ENCODE measurements around the gene PTTG1IP. TPM values are rescaled to one million over a fixed set of nuclear protein-coding genes. Genes with fewer than 3 reads are reported as not detected.

The PTTG1IP gene
- total and polyA plus RNA-seq, 2 of the 13 experiments (the other 11 are each of a cell fraction or from before 2014, with no cell fraction given): 161 to 700 TPM

GRCh38 chr21:44813727-44814126 is 59.8 kb downstream of the PTTG1IP start:
- H2AFZ ChIP-seq (ENCODE audit: low read length): no peak overlapping the region
- POLR2A ChIA-PET: interaction anchor here (0.9 kb wide), 1 partner anchor 12 kb away, joined by 3 read pairs; the partner anchor contains the start of gene UBE2G2
- no peak for FAIRE-seq

More at GRCh38 chr21:44813727-44814126, 59.8 kb downstream of the PTTG1IP start:
- ATAC-seq (no peak), DNase-seq (ENCODE audit: low spot score) (no peak)
- Histone ChIP-seq H3K36me3 (replicated peaks in 1 of 2; ENCODE audit: control insufficient read depth in 1 of 2, insufficient read depth in 2 of 2, low read length in 2 of 2) (peaks cover 18 to 50% of the 10 kb centered on the region in 2 experiments), H3K27me3 (ENCODE audit: control insufficient read depth in 1 of 2, insufficient read depth in 2 of 2, low read length in 2 of 2) (no peaks in the 10 kb centered on the region), H3K4me1 (ENCODE audit: insufficient read depth, low read length) (peaks cover 27% of the 10 kb centered on the region), H3K9me3 (ENCODE audit: low read length) (no peaks in the 10 kb centered on the region), H3K4me2 (ENCODE audit: low read depth, low read length) (no peak overlapping the region), H4K20me1 (ENCODE audit: insufficient read depth, low read length) (peaks cover 9% of the 10 kb centered on the region; the same call in 1 of the 2 replicates), H3K79me2 (ENCODE audit: insufficient read depth, low read length) (peaks cover 60% of the 10 kb centered on the region), H3K9ac (ENCODE audit: insufficient read depth, low read depth, low read length) (no peak overlapping the region), H3K27ac (ENCODE audit: extremely low read length, insufficient read depth, low read length) (no peak overlapping the region), H3K4me3 (replicated peaks in 1 of 3; ENCODE audit: insufficient read depth in 1 of 3, low read depth in 2 of 3, low read length in 3 of 3) (no peak overlapping the region)
- TF ChIP-seq JUN (CRISPR knock-in tag; IDR thresholded peaks at IDR 0.05) (no peak), NFIC (IDR thresholded peaks at IDR 0.05; ENCODE audit: low read length) (no peak), ZKSCAN1 (IDR thresholded peaks at IDR 0.05; ENCODE audit: low read length) (no peak), SP2 (CRISPR knock-in tag; IDR thresholded peaks at IDR 0.05) (no peak), RERE (CRISPR knock-in tag; IDR thresholded peaks at IDR 0.05; ENCODE audit: low read depth) (no peak), SP5 (CRISPR knock-in tag; IDR thresholded peaks at IDR 0.05; ENCODE audit: borderline replicate concordance, low read depth) (no peak)
- CTCF ChIA-PET (ENCODE audit: low intra/inter-chr PET ratio, low total read pairs): no interaction called here
- intact Hi-C loops (cut with micrococcal nuclease; ENCODE audit: unreplicated experiment): no loop called here
- in situ Hi-C loops (cut with HindIII; ENCODE audit: extremely low pct_ligation_motif_present, low pct_unique_long_range_greater_than_20kb): no loop called here
- no TSS peak for BruUV-seq (replicated peaks)
- 97% methylated on average over 13 of the region's 18 CpGs for WGBS (ENCODE audit: low lambda C conversion rate)

Data from HepG2 (cell line).